Stomach smooth muscle (tissue), 2 donors: ENCODE data around the gene IFNGR2.
"Not testable (repeated sequence)": the region's sequence is repeated elsewhere in the genome, so short reads cannot be mapped to it uniquely, and the experiment has no call there.

Source experiments
- H3K27ac ChIP-seq: one replicate; pipeline ENCODE4 v1.7.0; 2013; ENCODE audit warnings: mild to moderate bottlenecking, low read length, inconsistent platforms
- H3K27me3 ChIP-seq, 2 donors: one replicate each; pipeline ENCODE4 v1.7.0; 2013; ENCODE audit warnings: low read length in 2 of 2; ENCODE audit not compliant: insufficient read depth in 2 of 2, control insufficient read depth in 1 of 2
- H3K36me3 ChIP-seq, 2 donors: one replicate each; pipeline ENCODE4 v1.7.0; 2013; ENCODE audit warnings: low read length in 2 of 2; ENCODE audit not compliant: control insufficient read depth in 2 of 2, insufficient read depth in 2 of 2
- H3K4me1 ChIP-seq: one replicate; pipeline ENCODE4 v1.7.0; 2013; ENCODE audit warnings: low read length; ENCODE audit not compliant: control insufficient read depth, insufficient read depth
- H3K4me3 ChIP-seq, 2 donors: one replicate each; pipeline ENCODE4 v1.7.0; 2013; ENCODE audit warnings: low read length in 2 of 2
- H3K9ac ChIP-seq, 2 donors: one replicate each; pipeline ENCODE4 v1.7.0; 2013; ENCODE audit warnings: low read length in 2 of 2, mild to moderate bottlenecking in 1 of 2
- H3K9me3 ChIP-seq, 2 donors: one replicate each; pipeline ENCODE4 v1.7.0; 2013; ENCODE audit warnings: low read length in 2 of 2; ENCODE audit not compliant: control insufficient read depth in 2 of 2
- donor health status: healthy.
- donor health status: Pancreatic carcinoma.

Gene IFNGR2, protein sequence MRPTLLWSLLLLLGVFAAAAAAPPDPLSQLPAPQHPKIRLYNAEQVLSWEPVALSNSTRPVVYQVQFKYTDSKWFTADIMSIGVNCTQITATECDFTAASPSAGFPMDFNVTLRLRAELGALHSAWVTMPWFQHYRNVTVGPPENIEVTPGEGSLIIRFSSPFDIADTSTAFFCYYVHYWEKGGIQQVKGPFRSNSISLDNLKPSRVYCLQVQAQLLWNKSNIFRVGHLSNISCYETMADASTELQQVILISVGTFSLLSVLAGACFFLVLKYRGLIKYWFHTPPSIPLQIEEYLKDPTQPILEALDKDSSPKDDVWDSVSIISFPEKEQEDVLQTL

DNA sequence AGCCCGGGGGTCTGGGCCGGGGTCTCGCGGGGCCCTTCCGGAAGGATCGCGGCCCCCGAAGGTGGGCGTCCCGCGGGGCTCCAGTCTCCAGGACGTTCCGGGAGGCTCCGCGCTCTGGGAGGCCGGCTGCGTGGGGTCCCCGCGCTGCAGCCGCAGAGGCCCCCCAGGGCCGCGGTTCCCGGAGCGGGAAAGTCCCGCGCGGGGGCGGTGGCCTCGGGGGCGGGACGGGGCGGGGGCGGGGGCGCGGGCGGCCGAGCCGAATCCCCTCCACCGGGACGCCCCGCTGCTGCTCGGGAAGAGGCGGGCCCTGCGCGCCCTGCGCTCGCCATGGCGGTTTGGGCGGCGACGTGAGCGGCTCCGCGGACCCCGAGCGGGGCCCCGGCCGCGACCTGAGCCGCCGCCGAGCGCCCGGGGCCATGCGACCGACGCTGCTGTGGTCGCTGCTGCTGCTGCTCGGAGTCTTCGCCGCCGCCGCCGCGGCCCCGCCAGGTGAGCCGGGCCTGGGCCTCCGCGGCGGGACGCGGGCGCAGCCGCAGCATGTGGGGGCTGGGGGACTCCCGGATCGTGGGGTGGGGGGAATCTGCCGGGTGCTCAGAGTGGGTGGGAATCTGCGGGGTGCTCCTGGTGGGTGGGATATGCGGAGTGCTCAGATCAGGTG is at the start of gene IFNGR2:
Gene IFNGR2 (plus strand): TSS at position 286 of the 658 bp plus-strand sequence. CDS start 131 bp downstream, at position 417.
- H3K27me3 ChIP-seq: no peaks in the 10 kb centered on the region
- H3K9ac ChIP-seq: peak within 1 kb of the TSS; percentile 80 to 93
- H3K9me3 ChIP-seq: no peaks in the 10 kb centered on the region
- H3K4me1 ChIP-seq: peaks cover 18% of the 10 kb centered on the region
- H3K36me3 ChIP-seq: no peaks in the 10 kb centered on the region
- peak within 1 kb of the TSS; percentile 87 for H3K27ac ChIP-seq
- peak within 1 kb of the TSS; percentile 78 to 83 for H3K4me3 ChIP-seq

DNA sequence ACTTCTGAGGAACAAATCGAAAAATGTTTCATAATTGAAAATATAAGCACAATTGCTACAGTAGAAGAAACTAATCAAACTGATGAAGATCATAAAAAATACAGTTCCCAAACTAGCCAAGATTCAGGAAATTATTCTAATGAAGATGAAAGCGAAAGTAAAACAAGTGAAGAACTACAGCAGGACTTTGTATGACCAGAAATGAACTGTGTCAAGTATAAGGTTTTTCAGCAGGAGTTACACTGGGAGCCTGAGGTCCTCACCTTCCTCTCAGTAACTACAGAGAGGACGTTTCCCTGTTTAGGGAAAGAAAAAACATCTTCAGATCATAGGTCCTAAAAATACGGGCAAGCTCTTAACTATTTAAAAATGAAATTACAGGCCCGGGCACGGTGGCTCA is 47.9 kb upstream of the IFNGR2 start:
- H3K27ac ChIP-seq: no peak overlapping the region
- H3K4me3 ChIP-seq: no peak overlapping the region
- no peak overlapping the region for H3K9ac ChIP-seq
- H3K27me3 ChIP-seq: no peaks in the 10 kb centered on the region
- H3K4me1 ChIP-seq: no peaks in the 10 kb centered on the region
- peaks cover 8 to 14% of the 10 kb centered on the region in 2 donors for H3K36me3 ChIP-seq
- H3K9me3 ChIP-seq: no peaks in the 10 kb centered on the region

DNA sequence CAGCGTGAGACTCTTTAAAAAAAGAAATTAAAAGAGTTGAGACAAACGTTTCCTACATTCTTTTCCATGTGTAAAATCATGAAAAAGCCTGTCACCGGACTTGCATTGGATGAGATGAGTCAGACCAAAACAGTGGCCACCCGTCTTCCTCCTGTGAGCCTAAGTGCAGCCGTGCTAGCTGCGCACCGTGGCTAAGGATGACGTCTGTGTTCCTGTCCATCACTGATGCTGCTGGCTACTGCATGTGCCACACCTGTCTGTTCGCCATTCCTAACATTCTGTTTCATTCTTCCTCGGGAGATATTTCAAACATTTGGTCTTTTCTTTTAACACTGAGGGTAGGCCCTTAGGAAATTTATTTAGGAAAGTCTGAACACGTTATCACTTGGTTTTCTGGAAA is 47.2 kb upstream of the IFNGR2 start:
- Histone ChIP-seq H3K27me3 (no peaks in the 10 kb centered on the region), H3K9ac (no peak overlapping the region), H3K4me3 (no peak overlapping the region), H3K4me1 (peaks cover 1% of the 10 kb centered on the region), H3K36me3 (peaks cover 2 to 14% of the 10 kb centered on the region in 2 donors), H3K9me3 (no peaks in the 10 kb centered on the region), H3K27ac (no peak overlapping the region)

DNA sequence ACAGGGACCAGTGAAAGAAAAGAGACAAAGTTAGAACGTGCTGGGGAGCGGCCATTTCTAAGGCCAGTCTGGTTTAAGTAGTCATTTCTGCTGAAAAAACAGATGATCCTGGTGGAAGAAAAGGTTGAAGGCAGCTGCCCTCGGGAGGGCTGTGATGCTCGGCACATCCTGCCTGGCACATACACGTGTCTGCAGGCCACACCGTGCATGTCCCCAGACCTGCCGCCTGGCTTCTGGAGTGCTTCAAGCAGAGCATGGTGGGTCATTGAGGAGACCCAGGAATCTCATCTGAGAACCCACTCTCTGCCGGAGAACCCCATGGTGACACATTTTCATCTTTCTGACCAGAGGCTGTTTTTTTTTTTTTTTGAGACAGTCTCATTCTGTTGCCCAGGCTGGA is 46.0 kb upstream of the IFNGR2 start:
- peaks cover 12% of the 10 kb centered on the region for H3K4me1 ChIP-seq
- H3K9ac ChIP-seq: no peak overlapping the region
- peaks cover 2 to 7% of the 10 kb centered on the region in 2 donors for H3K36me3 ChIP-seq
- H3K27ac ChIP-seq: no peak overlapping the region
- H3K27me3 ChIP-seq: no peaks in the 10 kb centered on the region
- no peak overlapping the region for H3K4me3 ChIP-seq
- H3K9me3 ChIP-seq: no peaks in the 10 kb centered on the region

DNA sequence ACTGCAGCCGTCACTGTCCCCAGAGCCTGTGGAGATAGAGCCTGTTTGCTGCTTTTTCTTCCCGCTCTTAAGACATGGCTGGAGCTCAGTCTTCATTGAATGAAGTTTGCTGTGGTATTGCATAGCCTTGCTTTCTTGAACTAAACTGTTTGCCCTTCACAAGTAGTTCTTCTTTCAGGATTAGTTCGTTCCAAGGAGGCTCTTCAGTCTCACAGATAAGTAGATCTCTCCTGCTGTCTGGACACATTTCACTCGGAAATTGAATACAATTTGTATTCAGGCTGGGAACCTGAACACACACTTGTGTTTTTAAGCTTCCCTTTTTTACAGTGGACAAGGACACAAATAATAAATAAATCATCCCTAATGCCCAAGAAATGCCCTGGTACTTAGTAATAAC is 43.8 kb upstream of the IFNGR2 start:
- peaks cover 2 to 6% of the 10 kb centered on the region in 2 donors for H3K36me3 ChIP-seq
- no peaks in the 10 kb centered on the region for H3K27me3 ChIP-seq
- no peaks in the 10 kb centered on the region for H3K9me3 ChIP-seq
- no peak overlapping the region for H3K4me3 ChIP-seq
- H3K9ac ChIP-seq: no peak overlapping the region
- H3K27ac ChIP-seq: no peak overlapping the region
- H3K4me1 ChIP-seq: peaks cover 14% of the 10 kb centered on the region

DNA sequence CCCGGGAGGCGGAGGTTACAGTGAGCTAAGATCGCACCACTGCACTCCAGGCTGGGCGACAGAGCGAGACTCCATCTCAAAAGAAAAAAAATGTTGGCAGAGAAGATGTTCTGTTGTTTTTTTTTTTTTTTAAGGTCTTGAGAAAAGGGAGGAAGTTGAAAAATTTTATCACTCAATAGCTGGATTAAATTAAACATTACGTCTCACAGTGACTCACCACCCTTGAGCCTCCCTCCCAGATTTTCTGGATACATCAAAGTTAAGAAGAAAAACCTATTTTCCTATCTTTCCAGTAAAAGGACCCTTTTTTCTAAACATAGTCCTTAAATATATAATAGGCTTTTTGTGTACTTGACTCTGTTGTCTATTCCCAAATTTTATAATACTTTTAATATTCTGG is 42.9 kb upstream of the IFNGR2 start:
- H3K27me3 ChIP-seq: no peaks in the 10 kb centered on the region
- no peak overlapping the region for H3K4me3 ChIP-seq
- no peaks in the 10 kb centered on the region for H3K9me3 ChIP-seq
- H3K27ac ChIP-seq: no peak overlapping the region
- H3K4me1 ChIP-seq: peaks cover 14% of the 10 kb centered on the region
- H3K9ac ChIP-seq: no peak overlapping the region
- H3K36me3 ChIP-seq: peaks cover 2 to 5% of the 10 kb centered on the region in 2 donors

DNA sequence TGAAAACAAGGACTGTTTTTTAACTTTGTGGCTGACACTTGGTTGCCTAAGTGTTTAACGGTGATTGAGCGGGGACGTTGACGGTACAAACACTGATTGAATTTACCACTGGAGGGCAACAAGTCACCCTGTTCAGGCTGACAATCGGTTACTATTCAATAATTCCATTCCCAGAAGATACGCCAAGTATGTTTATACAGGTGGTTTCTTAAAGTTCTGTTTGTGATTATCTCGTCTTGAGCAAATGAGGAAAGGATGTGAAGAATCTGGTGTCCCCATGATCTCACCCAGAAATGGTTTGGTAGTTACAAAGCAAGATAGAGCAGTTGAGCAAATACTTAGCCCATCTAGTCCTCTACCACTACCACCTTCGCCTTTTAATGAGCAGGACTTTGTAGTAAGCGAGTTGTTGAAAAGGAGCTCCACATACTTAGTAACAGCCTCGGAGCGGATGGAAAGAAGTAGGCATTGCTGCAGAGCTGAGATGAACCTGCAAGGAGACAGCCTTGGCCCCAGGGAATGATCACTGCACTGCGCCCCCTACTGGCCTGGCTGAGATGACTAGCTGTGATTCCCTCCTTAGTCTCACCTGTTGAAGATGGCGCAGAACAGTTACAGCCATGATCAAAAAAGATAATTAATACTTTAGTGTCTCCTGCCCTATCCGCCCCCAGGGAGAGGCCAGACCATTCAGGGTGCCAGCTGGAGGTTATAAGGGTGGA is 42.2 kb upstream of the IFNGR2 start:
- no peaks in the 10 kb centered on the region for H3K27me3 ChIP-seq
- H3K36me3 ChIP-seq: peaks cover 0 to 3% of the 10 kb centered on the region in 2 donors
- no peak overlapping the region for H3K9ac ChIP-seq
- peak overlapping the region in 1 of 2 donors; percentile 40 for H3K4me3 ChIP-seq
- peaks cover 14% of the 10 kb centered on the region for H3K4me1 ChIP-seq
- no peak overlapping the region for H3K27ac ChIP-seq
- H3K9me3 ChIP-seq: no peaks in the 10 kb centered on the region

DNA sequence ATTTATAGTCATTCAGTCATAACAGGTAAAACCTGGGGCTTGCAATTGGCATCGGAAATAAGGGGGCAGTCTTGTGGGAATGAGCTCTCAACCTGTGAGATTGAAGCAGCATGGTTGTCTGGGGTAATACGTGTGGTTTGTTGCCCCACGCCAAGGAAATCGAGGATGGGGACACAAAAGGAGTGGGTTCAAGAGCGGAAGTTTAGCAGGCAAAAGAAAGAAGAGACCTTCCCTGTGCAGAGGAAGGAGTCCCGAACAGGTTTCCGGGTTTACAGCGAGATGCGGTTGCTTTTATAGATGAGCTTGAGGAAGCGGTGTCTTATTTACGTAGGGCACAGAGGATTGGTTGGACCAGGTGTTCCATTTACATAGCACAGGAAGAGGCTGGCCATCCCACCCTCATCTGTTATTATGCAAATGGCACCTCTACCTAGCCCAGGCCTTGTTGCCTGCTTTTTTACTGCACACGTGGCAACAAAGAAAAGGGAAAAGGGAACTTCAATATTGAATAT is 41.1 kb upstream of the IFNGR2 start:
- no peak overlapping the region for H3K27ac ChIP-seq
- H3K9ac ChIP-seq: no peak overlapping the region
- no peak overlapping the region for H3K4me3 ChIP-seq
- H3K36me3 ChIP-seq: no peaks in the 10 kb centered on the region
- H3K9me3 ChIP-seq: no peaks in the 10 kb centered on the region
- H3K4me1 ChIP-seq: peaks cover 14% of the 10 kb centered on the region
- no peaks in the 10 kb centered on the region for H3K27me3 ChIP-seq

DNA sequence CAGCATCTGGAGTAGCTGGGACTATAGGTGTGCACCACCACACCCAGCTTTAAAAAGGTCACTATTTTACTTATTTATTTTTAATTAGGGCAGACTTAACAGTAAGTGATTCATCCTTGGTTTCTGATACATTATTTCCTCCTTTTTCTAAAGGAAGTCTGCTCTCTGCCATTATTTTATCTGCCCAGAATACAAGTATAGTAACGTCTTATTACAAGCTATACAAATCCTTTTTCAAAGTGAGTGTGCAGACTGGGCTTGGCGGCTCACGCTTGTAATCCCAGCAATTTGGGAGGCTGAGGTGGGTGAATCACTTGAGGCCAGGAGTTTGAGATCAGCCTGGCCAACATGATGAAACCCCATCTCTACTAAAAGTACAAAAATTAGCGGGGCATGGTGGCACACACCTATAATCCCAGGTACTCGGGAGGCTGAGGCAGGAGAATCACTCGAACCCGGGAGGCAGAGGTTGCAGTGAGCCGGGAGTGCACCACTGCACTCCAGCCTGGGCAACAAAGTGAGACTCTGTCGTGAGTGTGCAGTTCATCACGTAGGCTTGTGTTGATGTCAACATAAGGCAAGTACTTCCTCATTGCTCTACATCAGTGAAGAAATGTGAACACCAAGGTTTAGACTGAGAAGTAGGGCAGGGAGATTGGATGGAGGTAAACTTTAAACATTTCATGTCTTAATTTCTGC is 39.2 kb upstream of the IFNGR2 start:
- not testable (repeated sequence) for H3K4me3 ChIP-seq, H3K9ac ChIP-seq, H3K9me3 ChIP-seq, H3K27ac ChIP-seq, H3K27me3 ChIP-seq, H3K36me3 ChIP-seq
- H3K4me1 ChIP-seq: peaks cover 14% of the 10 kb centered on the region

DNA sequence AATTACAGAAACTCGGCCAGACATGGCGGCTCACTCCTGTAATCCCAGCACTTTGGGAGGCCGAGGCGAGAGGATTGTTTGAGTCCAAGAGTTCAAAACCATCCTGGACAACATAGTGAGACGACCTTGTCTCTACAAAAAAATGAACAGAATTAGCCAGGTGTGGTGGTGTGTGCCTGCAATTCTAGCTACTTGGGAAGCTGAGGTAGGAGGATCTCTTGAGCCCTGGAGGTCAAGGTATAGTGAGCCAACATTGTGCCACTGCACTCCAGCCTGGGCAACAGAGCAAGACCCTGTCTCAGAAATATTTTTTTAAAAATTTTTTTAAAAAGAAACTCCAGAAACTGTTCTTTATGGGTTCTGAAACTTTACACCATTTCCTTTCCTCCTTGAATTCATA is 38.4 kb upstream of the IFNGR2 start:
- Histone ChIP-seq H3K27me3 (no peaks in the 10 kb centered on the region), H3K9me3 (peaks cover 0 to 5% of the 10 kb centered on the region in 2 donors), H3K4me3 (no peak overlapping the region), H3K36me3 (no peaks in the 10 kb centered on the region), H3K27ac (no peak overlapping the region), H3K9ac (no peak overlapping the region), H3K4me1 (peaks cover 14% of the 10 kb centered on the region)
